GM21390 (cell line): ENCODE measurements around the gene MORN5.

Experiments used
- ATAC-seq: cut with Tn5 transposase; IDR thresholded peaks from one replicate; pipeline ENCODE4 v1.9.1; 2021; ENCODE audit not compliant: unreplicated experiment

Gene MORN5

GRCh38 chr9:122190597-122191381, 31.1 kb downstream of the MORN5 start:
- ATAC-seq: no peak

DNA sequence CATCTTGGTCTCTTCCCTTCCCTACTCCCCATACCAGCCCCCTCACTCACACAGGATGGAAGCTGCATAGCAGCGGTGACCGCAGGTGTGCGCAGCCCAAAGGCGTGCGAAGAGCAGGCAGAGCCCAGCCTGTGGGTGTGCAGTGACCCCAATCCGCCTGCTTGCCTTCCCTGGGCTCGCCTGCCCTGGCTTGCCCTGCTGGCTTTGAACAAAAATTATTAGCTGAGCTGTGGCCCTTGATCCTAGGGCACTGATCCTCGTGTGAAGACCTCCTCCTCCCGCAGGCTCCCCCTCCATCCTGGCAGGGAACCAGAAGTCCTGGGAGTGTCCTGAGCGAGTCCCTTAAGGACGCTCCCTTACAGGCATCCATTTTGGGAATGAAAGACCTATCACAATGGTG, 31.9 kb downstream of the MORN5 start:
- no peak for ATAC-seq

DNA sequence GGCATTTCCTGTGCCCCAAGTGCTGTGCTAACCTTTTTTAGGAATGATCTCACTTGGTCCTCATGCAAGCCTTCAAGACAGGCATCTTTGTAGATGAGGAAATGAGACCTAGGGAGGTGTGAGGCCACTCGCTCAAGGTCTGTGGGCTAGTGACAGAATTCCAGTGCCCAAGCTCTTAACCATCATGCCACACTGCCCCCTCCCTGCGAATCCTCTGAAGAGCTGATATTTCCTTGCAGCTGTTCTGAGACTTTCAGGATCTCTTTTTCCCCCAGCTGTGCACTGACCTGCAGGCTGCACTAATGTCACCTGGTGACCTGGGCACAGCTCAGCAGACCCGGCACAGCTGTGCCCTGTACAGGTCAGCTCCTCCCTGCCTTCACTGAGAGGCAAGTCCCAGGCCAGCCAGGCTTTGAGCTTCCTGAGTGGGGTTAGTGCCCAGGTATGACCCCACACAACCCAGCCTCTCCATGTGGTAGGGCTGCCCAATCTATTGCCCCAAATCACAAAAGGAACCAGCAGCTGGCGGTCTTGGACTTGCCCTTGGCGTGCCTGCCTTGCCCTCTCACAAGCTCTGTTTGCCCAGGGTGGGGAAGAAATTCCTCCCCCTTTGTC, 32.7 kb downstream of the MORN5 start:
- no peak for ATAC-seq

GRCh38 chr9:122192914-122193525, 33.3 kb downstream of the MORN5 start:
- ATAC-seq: no peak

GRCh38 chr9:122193651-122194050, 33.9 kb downstream of the MORN5 start:
- ATAC-seq: no peak

DNA sequence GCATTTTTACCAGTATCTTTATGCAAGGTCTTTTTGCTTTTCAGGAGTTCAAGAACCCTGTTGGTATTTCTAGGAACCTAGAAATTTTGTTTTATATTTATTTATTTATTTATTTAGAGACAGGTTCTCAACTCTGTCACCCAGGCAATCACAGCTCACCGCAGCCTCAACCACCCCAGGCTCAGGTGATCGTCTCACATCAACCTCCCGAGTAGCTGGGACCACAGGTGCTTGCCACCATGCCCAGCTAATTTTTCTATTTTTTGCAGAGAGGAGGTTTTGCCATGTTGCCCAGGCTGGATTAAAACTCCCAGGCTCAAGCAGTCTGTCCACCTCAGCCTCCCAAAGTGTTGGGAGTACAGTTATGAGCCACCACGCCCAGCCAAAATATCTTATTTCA, 36.2 kb downstream of the MORN5 start:
- ATAC-seq: no peak

DNA sequence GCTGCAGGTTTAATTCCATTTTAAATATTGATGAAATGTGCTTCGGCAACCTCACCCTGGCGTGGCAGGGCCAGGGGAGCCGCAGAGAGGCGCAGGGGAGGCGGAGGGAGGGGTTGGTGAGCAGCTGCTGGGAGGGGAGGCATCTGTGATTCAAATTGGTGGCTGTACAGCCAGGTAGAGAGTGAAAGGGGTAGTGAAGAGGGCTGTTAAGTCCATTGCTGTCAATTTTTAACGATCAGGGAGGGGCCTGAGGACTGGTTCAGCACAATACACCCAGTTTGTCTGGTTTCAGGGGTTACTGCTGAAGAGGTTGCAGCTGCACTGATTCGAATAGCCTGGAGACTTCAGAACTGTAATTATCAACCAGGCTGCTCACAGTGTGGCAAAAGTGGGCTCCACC, 37.7 kb downstream of the MORN5 start:
- ATAC-seq: no peak

GRCh38 chr9:122197882-122198281, 38.2 kb downstream of the MORN5 start:
- ATAC-seq: no peak

GRCh38 chr9:122200960-122201595, 41.4 kb downstream of the MORN5 start:
- ATAC-seq: no peak

DNA sequence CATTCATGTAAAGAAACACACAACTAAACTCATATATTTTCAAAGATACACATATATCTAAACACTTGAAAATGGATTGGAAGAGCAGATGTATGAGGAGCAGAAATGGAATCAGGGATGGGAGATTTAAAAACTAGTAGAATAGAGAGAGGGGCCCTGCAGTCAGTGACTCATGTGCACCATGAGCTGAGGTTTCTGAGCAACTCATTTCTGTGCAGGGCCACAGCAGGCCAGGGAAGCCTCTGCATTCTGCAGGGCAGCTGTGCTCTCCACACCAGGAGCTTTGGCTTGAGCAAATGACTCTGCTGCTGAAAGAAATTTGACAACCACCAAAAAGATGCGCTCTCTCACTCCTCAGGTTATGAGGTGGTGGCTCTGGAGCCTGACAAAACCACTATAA, 41.9 kb downstream of the MORN5 start:
- ATAC-seq: no peak

- ATAC-seq: no peak
These were observed 42.4 kb downstream of the MORN5 start for GRCh38 chr9:122202111-122202510.

DNA sequence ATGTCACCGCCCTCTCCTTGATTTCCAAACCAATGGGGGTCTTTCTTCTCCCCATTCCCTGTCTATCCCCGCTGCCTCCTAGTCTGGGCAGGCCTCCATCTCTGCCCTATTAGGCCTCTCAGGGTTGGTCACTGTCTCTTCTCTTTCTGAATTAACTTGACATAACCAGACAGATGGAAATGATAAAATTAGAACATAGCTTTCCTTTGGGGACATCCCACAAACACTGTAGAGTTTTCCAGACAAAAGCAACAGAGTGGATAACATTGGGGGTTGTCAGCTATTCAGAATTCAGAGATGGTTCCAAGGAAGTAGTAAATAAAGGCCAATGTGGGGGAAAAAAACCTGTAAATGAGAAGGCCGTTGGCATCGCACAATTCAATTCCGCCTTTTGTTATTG, 44.3 kb downstream of the MORN5 start:
- ATAC-seq: no peak

DNA sequence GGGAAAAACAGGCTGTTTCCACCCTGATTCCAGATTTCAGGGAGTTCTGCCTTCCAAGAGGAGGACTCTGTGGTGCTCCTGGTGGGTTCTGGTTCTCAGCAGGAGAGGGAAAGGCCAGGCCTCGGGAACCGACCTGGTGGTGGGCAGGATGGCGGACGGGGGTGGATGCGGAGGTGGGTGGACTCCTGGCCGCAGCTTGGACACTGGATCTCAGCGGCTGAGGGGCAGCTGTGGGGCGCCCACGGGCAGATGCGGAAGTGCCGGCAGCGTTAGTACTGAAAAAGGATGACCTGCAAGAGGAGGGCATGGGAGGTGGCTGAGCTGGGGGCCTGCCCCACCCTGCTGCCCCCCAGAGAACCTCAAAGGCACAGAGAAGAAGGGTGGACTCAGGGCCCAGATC, 44.8 kb downstream of the MORN5 start:
- no peak for ATAC-seq

DNA sequence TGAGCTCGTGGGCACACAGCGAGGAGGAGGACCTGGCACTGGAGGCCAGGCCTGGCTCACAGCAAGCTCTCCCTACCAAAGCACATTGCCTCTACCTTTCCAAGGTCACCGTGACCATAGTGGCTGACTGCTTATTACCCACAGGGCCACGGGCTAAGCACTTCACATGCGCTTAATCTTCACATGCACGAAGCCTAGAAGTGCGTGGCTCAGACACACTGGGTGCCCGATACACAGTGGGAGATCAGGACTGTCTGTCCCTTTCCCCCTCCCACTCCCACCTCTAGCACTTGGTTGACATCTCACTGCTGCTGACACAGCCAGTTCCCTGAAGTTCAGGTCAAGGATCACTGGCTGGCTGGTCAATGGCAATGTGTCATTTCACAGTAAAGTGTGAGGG, 45.5 kb downstream of the MORN5 start:
- ATAC-seq: no peak

DNA sequence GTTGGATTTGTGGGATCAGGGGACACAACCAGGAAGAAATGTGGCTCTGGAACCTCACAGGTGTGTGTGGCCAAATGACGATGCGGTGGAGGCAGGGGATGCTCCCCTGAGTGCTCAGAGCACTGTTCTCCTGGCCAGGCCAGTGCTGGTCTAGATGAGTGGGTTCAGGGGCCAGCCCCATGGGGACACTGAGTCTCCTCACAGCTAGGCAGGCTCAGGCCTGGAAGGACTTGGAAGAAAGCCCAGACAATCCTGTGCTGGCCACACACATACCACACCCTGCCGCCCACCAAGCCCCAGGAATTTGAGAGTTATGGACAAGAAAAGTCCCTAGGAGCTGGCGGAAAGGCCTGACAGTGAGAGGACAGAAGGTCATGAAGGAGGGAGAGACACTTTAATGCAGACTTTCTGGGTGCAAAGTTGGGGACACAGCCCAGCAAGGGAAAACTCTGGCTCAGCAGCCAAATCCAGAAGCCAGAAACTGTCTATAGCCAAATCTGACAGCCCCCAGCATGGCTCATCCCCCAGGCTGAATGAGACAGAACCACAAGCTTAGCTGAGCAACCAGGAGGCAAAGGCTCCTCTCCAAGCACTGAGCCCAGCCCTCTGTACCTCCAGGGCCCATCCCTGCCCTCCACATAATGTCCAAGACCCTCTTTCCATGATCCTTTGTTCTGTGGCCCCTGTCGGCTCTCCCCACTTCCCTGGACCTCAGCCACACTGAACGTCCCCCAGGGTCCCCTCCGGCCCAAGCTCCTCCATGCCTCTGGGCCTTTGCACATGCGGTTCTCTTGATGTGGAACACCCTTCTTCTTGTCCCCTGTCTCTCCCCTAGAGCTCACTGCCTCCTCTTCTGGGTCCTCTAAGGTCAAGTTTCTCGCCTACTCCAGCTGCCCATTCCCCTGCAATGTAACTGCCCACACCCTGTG, 46.7 kb downstream of the MORN5 start:
- ATAC-seq: no peak

- no peak for ATAC-seq
These were observed 47.4 kb downstream of the MORN5 start for GRCh38 chr9:122207096-122207495.

- no peak for ATAC-seq
These were observed 49.7 kb downstream of the MORN5 start for GRCh38 chr9:122209451-122209850.

- no peak for ATAC-seq
These were observed 52.8 kb downstream of the MORN5 start for GRCh38 chr9:122212473-122213004.

DNA sequence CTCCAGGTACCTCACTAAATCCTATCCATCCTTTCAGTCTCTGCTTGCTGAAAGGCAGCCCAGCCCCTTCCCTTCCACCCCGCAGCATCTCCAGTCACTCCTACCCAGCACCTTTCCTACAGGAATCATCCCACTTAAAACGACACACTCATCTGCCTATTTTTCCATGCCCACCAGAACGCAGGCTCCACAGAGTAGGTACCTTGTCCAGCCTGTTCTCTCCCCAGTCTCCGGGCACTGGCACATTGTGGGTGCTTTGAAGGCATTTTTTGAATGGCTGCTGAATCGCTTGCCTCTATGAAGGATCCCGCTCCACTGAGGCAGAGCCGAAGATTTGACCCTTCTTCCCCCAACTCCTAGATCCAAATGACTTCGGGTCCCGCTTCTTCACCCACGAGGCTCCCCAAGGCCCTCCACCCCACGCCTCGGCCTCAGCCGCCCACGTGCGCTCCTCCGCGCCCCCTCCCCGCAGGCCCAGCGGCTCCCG, 53.4 kb downstream of the MORN5 start:
- no peak for ATAC-seq
